Transverse colon (tissue), 4 donors: ENCODE results near the gene TANGO2. TPM values are rescaled to one million over a fixed set of nuclear protein-coding genes. Genes with fewer than 3 reads are reported as not detected.

Experiments used
- small RNA-seq, 4 donors: library from RNA; depleted of rRNA; stranded (forward); fragments of <200 nt; gene quantifications; one replicate each; pipeline ENCODE3, GENCODE V24; 2016
- total RNA-seq, 4 donors: library from RNA; depleted of rRNA; stranded (reverse); fragments of >200 nt; gene quantifications; one replicate each; pipeline ENCODE4 v1.1.0, GENCODE V29; 2016

Gene TANGO2
- total RNA-seq, 4 donors from 2014 or later, result 32.9 to 101 (median 50.6) TPM

Small RNA genes lying within 50 kb of the gene (small RNA-seq; reads per million reads assigned to genes)
- gene MIR185, result 0.59 to 10.7 (median 4.1) reads per million in 4 donors
- 0 to 0.35 (median 0.21) reads per million in 4 donors for gene MIR6816
- 0 reads per million in 4 donors for gene RF00017

Other genes starting within 250 kb of the TANGO2 start
- 1 to 10 TPM in 3 of 4 donors, under 1 TPM in 1; 0.80 to 4.8 (median 2.8) TPM for gene GNB1L, start 166.2 kb upstream of the TANGO2 start, total RNA-seq
- 10 to 100 TPM in 1 of 4 donors, 1 to 10 TPM in 3; 7.1 to 16.8 (median 7.8) TPM for gene RTL10, start 166.2 kb upstream of the TANGO2 start, total RNA-seq
- 100 to 1,000 TPM in 1 of 4 donors, 10 to 100 TPM in 3; 58.5 to 103 (median 85.3) TPM for gene COMT, start 79.3 kb upstream of the TANGO2 start, total RNA-seq
- 10 to 100 TPM; 12.1 to 28.9 (median 21.6) TPM for gene TXNRD2, start 79.3 kb upstream of the TANGO2 start, total RNA-seq
- 10 to 100 TPM; 15.3 to 81.6 (median 19.3) TPM for gene ARVCF, start 4.3 kb upstream of the TANGO2 start, total RNA-seq
- 100 to 1,000 TPM in 1 of 4 donors, 10 to 100 TPM in 3; 34.3 to 182 (median 64.7) TPM for gene DGCR8, start 59.1 kb downstream of the TANGO2 start, total RNA-seq
- gene RANBP1, start 95.0 kb downstream of the TANGO2 start, total RNA-seq, result 100 to 1,000 TPM in 3 of 4 donors, 10 to 100 TPM in 1; 45.6 to 128 (median 106) TPM
- gene TRMT2A, start 96.1 kb downstream of the TANGO2 start, total RNA-seq, result 10 to 100 TPM; 38.6 to 77.4 (median 46.5) TPM
- 10 to 100 TPM; 14.7 to 56.5 (median 17.1) TPM for gene ZDHHC8, start 110.7 kb downstream of the TANGO2 start, total RNA-seq
- under 1 TPM in 1 of 4 donors, not detected in 3; 0.41 TPM for gene CCDC188, start 129.9 kb downstream of the TANGO2 start, total RNA-seq
- gene RTN4R, start 247.2 kb downstream of the TANGO2 start, total RNA-seq, result 10 to 100 TPM in 1 of 4 donors, 1 to 10 TPM in 1, under 1 TPM in 1, not detected in 1; 0.64 to 22.8 (median 3.0) TPM